LHCN-M2 (cell line): ENCODE data around the gene C2CD4C. TPM values are rescaled to one million over a fixed set of nuclear protein-coding genes. Genes with fewer than 3 reads are reported as not detected.
A peak's percentile ranks its signal among the peaks of the same experiment; 100 is the strongest.
"Not testable (repeated sequence)": the region's sequence is repeated elsewhere in the genome, so short reads cannot be mapped to it uniquely, and the experiment has no call there.

Source experiments
- DNase-seq: peaks from one replicate; pipeline ENCODE4 v3.0.0-alpha.2; 2012; ENCODE audit warnings: low read depth
- total RNA-seq: library from RNA; depleted of rRNA; stranded (reverse); fragments of >200 nt; gene quantifications from 2 replicates; pipeline ENCODE4 v1.2.3, GENCODE V29; 2014

C2CD4C gene
- total RNA-seq, 1 experiment from 2014 or later, result 0.29 TPM

DNA sequence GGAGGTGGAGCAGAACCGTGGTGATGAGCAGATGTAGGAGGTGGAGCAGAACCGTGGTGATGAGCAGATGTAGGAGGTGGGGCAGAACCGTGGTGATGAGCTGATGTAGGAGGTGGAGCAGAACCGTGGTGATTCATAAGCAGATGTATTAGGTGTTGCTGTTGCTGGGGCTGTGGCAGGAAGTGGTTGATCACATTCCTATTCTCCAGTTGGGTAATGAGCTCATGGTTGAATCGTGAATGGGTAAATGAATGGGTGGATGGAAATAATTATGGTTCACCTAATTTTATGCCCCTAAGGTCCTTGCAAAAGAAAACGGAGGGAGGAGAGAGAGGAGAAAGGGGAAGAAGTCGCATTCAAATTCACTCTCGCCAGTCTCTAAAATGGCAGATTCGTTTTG, 26.4 kb downstream of the C2CD4C start:
- peak; percentile 78 for DNase-seq

DNA sequence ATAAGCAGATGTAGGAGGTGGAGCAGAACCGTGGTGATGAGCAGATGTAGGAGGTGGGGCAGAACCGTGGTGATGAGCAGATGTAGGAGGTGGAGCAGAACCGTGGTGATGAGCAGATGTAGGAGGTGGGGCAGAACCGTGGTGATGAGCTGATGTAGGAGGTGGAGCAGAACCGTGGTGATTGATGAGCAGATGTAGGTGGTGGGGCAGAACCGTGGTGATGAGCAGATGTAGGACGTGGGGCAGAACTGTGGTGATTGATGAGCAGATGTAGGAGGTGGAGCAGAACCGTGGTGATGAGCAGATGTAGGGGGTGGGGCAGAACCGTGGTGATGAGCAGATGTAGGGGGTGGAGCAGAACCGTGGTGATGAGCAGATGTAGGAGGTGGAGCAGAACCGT, 27.0 kb downstream of the C2CD4C start:
- not testable (repeated sequence) for DNase-seq

DNA sequence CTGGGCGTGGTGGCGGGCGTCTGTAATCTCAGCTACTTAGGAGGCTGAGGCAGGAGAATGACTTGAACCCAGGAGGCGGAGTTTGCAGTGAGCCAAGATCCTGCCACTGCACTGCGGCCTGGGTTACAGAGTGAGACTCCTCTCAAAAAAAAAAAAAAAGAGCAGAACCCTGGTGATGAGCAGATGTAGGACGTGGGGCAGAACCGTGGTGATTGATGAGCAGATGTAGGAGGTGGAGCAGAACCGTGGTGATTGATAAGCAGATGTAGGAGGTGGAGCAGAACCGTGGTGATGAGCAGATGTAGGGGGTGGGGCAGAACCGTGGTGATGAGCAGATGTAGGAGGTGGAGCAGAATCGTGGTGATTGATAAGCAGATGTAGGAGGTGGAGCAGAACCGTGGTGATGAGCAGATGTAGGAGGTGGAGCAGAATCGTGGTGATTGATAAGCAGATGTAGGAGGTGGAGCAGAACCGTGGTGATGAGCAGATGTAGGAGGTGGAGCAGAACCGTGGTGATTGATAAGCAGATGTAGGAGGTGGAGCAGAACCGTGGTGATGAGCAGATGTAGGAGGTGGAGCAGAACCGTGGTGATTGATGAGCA, 28.2 kb downstream of the C2CD4C start:
- not testable (repeated sequence) for DNase-seq

DNA sequence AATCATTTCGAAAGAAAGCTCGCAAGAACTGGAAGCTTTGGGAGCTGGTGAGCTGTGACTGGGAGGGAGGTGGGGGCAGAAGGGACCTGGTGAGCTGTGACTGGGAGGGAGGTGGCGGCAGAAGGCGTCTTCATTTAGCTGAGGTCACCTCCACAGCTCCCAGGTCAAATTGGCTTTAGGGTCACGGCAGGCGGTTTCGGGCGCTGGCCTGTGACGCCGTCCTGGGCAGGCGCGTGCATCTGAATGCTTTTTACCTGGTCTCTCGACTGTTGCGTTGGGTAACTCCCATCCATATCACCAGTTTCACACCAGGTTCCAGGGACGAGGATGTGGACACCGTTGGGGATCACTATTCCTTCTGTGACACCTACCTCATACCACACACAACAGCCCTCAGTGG, 29.2 kb downstream of the C2CD4C start:
- DNase-seq, result no peak

GRCh38 chr19:378706-379105, 30.2 kb downstream of the C2CD4C start:
- DNase-seq, result no peak

DNA sequence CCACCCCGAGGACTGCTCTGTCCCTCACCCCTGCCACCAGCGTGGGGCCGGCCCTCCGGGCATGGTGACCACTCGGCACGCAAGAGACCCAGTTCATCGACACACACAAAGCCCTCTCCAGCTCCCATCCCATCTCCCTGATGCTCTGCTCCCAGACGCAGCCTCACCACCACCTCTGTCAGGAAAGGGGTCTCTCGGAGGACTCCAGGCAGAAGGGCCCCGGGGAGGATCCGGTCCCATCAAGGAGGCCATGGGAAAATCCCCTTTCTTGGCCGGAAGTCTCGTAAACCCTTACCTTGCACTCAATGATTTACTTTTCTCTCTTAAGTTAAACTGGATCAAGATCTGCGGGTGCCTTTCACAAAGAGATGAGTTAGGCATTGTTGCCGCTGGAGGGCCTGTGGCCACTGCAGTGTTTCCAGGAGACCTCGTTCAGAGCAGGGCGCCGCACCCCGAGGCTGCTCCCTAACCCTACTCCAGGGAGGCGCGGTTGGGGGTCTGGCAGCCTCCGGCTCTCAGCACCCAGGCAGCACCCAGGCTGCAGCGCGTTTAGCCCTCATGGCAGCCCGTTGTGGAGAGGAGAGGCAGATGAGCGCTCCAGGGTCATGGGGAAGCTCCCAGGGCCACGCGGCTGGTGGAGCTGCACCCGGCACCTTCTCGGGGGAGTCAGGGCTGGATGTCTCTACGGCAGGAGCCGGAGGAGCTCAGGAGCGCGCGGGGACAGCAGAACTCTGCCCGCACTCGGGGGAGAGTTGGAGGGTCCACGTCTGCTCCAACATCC, 31.0 kb downstream of the C2CD4C start:
- DNase-seq, result no peak

- no peak for DNase-seq
Measured at GRCh38 chr19:376111-376470, 32.9 kb downstream of the C2CD4C start.

DNA sequence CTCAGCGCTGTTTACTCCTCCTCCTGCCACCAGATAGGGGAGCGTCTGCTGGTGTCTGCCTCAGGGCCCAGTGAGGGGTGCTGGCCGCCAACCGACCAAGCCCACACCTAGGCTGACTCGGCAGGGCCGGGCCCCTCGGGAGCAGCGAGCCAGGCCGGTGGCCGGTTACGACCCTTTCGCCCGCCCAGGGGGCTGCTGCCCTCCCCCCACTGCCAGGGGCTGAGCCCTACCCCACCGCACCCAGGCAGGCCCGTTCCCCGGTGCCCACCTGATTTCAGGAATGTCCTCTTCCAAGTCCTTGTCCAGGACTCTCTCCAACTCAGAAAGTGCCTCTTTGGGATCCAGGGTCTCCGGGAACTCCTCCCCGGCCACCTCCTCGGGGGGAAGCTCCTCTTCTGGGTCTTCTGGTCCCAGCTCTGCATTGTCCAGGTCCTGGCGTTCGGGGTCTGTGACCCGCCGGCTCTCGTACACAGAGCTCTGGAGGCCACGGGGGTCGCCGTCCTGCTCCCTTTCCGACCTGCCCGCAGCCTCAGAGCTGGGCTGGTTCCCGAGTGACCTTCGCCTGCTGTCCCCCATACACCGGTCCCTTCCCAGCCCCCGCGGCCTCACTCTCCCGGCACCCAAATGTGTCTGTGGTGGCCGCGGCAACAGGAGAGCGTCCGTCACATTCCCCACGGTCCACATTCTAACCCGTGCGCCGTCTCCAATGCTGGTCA, 33.4 kb downstream of the C2CD4C start:
- no peak for DNase-seq

DNA sequence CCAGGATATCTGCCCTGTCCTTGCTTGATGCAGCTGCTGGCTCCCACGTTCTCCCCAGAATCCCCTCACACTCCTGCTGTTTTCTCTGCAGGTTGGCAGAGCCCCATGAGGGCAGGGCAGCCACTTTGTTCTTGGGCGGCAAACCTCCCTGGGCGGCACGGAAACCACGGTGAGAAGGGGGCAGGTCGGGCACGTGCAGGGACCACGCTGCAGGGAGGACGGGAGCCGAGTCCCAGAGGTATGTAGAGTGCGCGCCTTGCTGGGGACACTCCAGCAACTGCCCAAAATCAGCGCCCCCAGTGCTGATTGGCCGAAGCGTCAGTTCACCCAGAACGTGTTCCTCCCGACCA, 34.1 kb downstream of the C2CD4C start:
- DNase-seq, result no peak

GRCh38 chr19:374183-374885, 34.6 kb downstream of the C2CD4C start:
- no peak for DNase-seq

DNA sequence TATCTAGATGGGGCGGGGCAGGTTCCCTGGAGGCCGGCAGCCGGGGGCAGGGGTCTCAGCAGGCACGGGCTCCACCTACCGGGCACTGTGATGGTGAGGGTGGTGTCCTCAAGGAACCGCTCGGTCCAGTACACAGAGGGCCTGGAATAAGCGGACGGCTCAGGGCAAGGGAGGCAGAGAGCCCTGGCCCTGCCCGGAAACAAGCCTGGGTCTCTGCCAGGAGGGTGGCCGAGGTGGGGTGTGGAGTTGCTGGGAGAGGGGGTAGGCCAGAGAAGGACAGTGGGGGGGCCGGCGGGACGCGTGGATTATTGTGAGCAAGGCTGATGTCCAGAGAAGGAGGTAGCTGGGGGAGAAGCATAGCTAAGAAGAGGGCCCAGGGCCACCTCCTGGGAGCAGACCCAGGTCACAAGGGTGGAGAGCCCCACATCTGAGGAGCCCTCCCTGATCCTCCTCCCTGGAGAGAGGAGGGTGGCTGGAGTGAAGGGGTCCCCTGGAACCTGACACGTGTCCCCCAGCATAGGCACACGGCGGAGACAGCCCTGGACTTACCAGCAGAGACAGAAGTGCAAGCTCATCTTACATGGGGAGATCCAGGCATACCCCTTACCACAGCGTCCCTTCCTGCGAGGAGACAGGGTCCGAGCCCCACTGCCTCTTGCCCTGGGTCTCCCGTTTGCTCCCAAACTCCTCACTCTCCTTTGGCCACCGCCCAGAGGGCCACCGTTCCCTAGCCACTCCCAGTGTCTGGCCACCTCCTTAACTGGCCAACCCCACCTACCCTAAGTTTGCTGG, 35.4 kb downstream of the C2CD4C start:
- DNase-seq, result no peak

- peak; percentile 68 for DNase-seq
Measured at GRCh38 chr19:372306-372890, 36.5 kb downstream of the C2CD4C start.

- no peak for DNase-seq
Measured at GRCh38 chr19:371501-372168, 37.3 kb downstream of the C2CD4C start.

- no peak for DNase-seq
Measured at GRCh38 chr19:370641-371330, 38.2 kb downstream of the C2CD4C start.

DNA sequence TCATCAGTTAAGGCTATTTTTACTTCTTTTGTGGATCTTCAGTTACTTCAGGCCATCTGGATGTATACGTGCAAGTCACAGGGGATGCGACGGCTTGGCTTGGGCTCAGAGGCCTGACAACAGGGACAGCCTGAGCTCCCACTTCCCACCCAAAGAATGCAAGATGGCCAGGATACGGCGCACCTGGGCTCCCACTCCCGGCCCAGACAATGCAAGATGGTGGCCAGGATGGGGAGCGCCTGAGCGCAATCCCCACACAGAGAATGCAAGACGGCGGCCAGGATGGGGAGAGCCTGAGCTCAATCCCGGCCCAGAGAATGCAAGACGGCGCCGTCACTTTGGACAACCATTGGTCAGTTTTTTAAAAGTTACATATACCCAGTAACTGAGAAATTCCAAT, 39.1 kb downstream of the C2CD4C start:
- DNase-seq, result no peak

- DNase-seq, result no peak
Measured at GRCh38 chr19:369256-369655, 39.7 kb downstream of the C2CD4C start.

DNA sequence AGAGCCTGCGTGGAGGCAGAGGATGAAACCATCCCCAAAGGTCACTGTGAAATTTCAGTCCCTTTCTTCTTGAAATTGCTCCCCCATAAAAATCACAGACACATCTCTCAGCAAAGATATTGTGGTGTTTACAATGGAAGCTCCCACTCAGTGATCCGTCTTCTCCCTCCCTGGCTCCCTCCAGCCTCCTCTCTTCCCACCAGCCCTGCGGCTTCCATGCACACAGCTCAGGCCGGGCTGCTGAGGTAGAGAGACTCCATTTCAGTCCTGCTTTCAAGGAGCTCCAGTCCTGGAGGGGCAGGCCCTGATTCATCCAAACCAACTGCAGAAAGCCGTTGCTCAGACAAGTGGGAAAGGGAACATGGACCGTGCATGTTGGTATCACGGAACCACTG, 40.3 kb downstream of the C2CD4C start:
- DNase-seq, result no peak

GRCh38 chr19:367963-368629, 40.9 kb downstream of the C2CD4C start:
- DNase-seq, result no peak

DNA sequence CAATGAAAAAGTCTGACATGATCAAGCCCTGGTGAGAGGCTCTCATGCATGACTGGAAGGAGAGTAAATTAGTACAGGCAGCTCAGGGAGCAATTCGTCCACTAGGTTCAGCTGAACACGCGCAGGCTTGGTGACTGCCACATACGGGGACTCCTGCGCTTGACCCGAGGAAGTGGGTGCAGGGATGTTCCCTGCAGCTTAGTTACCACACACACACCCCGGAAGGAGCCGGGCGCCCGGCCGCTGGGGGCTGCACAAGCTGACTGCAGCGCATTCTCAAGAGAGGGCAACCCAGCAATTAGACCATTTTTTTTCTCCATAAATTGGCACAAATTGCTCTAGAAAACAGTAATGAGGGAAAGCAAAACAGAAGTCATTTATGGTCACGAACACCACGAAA, 41.4 kb downstream of the C2CD4C start:
- no peak for DNase-seq
